HuH-7 (cell line): ENCODE results near the gene SAMD8.

Source experiments
- DNase-seq: peaks from one replicate; pipeline ENCODE4 v3.0.0; 2011; ENCODE audit warnings: low spot score

Gene SAMD8

DNA sequence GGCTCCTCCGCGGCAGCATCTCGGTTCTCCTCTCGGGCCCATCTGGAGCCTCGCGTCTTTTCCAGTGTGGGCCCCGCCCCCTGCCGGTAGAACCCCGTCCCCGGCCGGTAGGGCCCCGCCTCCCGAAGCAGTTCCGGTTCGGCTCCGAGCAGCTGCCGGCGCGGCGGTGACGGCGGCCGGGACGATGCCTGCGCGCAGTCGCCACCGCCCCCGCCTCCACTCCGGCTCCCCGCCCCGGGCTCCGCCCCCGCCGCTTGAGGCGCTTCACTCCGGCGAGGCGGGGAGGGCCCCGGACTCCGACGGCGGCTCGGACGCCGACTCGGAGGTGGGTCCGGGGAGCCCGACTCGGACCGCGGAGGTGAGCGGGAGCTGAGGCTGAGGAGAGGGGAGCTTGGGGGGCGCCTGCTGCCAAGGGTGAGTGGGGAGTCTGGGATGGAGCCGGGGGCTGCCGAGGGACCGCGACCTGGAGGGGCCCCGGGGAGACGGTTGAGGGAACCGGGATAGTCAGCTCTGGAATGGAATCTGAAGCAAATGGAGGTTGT lies at the start of gene SAMD8:
Gene SAMD8 (plus strand): TSS at position 292 of the 542 bp plus-strand sequence. CDS start 38,873 bp downstream, outside the sequence.
- no peak for DNase-seq

DNA sequence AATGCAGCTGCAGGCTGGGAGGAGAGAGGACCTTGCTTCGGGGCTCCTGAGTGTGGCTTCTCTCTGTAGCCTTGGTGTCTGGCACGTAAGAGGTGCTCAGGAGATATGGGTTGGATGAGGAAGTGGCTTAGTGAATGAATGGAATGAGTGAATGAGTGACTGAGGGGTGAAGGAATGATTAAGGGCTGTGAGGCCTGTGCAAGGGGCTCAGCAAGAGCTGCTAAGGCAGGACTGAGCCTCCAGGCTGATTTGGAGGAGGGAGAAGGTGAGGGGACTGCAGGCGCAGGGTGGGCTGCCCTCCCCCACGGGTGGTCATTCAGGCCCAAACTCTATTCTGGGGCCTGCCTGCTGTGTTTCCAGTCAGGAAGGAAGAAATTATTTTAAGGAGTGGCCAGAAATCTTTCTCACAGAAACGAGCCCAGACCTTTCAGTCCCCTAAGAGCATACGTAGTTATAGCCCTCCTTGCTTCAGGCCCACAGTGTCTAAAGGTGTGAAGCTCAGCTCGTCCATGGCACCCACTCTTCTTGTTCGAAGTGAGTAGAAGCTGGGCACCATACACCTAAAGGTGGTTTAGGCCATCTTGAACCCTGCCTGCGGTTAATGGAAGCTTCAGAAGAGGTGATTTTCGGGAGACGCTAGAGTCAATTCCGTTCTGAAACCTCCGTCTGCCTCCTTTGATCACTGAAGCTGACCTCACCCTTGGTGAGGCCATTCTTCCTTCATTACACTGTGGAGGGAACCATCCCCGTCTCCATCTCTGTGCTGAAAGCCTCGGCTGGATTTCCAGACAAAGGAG lies 49.5 kb upstream of the SAMD8 start:
- DNase-seq = no peak

DNA sequence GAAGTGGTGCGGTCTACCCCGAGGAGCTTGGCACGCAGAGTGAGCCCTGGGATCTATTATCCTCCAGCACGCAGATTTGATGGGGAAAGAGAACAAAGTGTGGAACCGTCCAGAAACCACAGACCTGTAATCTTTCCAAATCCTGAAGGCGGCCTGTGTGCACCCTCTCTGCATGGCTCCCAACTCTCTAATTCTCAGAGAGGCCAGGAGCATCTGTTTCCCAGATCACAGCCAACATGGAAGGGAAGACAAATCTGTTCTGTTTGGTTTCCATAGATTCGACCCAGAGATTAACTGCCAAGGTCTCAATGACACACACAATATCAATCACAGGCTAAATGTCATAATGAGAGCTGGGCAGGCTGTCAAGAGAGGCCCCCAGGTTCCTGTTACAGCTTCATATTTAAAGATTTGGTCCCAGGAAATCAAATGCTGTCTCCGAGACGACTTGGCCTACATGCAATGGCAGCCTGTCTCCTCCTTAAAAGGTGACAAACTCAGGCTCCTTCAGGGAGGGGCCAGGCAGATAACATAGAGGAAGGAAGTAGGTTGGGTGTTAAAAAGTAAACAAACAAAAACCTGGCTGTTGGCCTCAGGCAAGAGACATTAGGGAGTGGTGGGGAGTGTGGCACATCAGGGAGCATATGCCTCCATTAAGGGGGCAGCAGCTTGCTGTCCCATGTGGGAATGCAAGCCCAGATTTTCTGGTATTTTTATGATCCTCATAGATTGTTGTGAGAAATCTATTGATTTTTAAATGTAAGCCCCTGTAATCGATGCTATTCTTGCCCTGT lies 48.8 kb upstream of the SAMD8 start:
- DNase-seq = no peak

DNA sequence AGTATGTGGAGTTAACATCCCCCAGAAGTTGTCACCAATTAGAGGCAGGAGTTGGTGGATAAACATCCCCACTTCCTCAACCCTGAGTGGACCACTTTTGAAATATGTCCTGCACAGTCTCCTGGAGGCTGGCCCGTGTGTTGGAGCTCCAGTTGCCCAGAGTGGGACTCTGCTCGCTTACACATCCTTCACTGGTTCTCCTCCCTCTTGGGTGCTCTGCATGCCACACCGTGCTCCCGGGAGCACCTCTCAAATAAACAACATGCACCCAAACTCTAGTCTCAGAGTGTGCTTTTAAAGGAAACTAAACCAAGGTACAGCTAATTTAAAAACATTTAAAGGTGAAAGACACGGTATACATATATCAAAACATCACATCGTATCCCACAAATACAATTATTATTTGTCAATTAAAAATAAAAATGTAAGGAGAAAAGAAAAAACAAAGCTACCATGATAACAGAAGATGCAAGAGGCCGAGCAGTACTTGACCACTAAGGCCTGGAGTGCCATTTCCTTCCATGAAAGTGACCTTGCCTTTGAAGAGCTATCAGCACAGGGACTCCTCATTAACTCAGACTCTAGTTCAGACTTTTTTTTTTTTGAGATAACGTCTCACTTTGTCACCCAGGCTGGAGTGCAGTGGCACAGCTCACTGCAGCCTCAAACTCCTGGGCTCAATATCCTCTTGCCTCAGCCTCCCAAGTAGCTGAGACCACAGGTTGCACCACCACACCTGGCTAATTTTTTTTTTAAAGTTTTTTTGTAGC lies 47.8 kb upstream of the SAMD8 start:
- DNase-seq = no peak

DNA sequence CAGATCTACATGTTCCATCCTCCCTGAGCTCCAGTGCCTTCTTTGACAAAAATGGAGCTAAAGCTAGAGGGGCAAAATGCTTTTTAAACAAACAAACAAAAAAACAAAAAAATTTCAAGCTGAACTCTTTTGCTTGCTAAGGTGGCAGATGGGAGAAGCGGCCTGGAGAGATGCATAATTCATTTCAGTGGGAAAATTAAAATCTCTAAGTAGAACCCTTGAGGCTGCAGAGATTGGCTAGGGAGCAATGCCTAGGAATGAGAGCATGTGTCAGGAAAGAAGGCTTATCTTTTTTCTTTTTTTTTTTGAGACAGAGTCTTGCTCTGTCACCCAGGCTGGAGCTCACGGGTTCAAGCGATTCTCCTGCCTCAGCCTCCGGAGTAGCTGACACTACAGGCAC lies 46.4 kb upstream of the SAMD8 start:
- no peak for DNase-seq

DNA sequence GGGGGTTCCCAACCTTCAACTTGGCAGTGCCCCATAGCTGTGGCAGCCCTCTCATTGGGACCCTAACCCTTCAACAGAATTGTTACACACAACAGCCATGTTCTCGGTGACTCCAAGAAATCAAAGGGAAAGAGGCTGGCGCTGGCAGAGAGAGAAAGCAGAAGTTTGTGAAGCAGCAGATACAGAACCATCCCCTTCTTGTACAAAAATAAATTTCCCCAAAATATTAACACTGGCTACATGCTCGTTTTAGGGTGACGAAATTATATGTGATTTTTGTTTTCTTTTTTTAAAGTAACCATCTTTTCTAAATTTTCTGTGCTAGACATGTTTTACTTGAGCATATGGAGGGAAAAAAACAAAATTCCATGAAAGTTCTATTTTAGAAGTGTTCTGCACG lies 45.2 kb upstream of the SAMD8 start:
- no peak for DNase-seq

DNA sequence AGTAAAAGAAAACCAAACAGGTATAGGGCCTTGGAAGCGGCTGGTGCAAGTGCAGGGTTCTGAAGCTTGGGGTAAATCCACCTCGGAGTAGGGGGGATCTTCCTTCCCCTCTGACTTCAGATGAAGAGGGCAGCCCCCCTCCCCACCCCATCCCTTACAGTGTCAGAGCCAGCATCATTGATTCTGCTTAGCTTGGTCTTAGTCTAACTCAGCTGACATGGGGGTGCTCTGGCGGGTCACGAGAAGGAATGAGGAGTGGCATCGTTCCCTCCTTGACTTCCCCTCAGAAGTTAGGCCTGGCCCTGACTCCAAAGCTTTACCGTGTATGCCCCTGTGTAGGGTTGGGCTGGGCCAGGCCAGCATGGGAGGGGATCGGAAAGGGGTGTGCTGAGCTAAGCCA lies 44.2 kb upstream of the SAMD8 start:
- DNase-seq = no peak

DNA sequence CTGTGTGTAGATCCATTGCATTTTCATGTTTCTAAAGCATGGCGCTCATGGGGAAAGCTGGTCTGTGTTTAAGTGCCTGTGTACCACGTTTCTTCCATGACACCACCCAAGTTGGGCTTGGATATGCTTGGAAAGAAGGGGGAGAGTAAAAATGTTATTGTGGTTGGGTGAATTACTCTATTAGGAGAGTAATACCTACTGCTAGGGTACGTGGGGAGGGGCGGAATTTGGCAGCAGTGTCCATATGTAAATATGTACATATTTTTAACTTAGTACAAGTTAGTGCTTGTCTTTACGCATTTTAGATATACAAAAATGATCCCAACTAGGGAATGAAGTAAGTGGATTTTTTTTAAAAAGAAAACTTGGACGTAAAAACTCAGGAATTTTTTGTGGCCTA lies 42.9 kb upstream of the SAMD8 start:
- no peak for DNase-seq

DNA sequence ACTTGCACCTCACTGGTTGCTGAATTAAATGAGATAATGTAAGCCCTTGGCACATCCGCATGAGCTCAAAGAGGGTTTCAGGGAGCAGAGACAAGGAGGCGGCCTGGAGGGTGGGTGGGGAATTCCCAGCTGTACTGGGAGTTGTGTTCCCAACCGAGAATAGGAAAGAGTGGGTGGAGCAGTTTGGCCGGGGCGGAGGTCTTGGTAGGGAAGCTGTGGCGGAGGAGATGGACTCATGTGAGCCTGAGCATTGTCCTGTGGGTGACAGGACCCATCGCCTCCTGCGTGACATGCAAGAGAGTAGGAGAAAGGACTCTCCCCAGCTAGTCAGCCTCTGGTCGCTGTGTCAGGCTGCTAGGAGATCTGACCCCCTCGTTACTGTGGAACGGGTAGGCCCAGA lies 41.0 kb upstream of the SAMD8 start:
- DNase-seq = no peak

DNA sequence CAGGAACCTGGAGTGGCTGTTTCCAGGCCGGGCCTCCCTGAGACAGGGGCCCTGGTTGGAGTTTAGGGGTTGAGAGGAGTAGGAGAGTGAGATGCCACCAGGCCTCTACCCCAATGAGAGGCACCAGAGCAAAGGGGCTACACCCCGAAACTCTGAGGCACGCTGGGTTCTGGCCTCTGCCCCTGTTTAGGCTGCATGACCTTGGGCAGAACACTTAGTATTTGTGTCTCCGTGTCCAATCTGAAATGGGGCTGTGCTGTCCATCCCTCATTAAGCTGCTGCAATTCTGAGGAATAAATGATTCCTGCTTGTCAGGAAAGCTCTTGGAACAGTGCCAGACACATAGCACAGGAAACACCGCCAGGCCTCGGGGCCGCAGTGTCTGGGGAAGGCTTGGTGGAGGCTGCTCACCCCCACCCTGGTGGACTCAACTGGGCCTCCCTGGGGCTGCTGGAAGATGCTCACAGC lies 40.5 kb upstream of the SAMD8 start:
- no peak for DNase-seq

DNA sequence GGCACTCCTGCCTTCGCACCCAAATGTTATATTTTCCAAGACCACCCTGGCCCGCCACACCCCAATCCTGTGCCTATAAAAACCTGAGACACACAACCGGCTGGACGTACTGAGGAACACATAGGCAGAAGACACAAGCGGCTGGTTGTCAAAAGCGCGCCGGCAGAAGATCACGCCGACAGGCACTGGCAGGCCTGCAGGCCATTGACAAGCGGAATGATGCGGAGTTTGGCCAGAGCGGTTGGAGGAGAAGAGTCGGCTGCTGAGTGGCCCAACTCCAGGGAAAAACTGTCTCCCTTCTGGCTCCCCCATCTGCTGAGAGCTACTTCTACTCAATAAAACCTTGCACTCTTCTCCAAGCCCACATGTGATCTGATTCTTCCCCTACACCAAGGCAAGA lies 39.7 kb upstream of the SAMD8 start:
- no peak for DNase-seq

DNA sequence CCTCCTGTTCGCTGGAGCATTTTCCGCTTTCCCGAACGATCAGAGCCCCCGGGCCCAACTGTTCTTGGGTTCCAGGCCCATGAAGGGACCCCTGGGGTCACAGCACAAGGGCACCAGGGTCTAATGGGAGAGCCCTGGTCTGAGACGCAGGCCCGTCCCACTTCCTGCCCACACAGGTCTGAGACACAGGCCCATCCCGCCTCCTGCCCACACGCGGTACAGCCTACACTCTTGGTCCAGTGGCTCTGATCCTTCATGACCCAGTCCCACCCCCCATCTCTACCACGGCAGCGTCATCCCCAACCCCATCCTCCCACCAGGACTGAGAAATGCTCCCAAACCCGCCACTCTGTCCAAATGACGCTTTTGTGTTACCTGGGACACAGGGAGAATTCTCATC lies 38.7 kb upstream of the SAMD8 start:
- DNase-seq = no peak

DNA sequence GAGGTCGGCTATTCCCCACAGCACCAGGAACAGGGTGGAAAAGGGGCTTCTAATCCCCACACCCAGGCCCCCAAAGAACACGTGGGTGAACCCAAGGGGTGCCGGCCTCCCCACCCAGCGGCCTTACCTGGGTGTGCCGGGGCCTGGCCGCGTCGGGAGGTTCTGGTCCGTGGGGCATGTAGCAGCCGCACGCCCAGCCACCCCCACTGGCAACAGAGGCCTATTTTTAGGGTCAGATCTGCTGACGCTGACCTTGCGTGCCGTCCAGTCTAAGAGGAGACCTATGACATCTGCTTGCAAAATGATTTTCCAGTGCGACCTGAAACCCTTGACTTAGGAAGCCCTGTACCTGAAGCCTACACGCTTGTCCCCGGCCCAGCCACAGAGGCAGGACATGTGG lies 38.0 kb upstream of the SAMD8 start:
- no peak for DNase-seq

DNA sequence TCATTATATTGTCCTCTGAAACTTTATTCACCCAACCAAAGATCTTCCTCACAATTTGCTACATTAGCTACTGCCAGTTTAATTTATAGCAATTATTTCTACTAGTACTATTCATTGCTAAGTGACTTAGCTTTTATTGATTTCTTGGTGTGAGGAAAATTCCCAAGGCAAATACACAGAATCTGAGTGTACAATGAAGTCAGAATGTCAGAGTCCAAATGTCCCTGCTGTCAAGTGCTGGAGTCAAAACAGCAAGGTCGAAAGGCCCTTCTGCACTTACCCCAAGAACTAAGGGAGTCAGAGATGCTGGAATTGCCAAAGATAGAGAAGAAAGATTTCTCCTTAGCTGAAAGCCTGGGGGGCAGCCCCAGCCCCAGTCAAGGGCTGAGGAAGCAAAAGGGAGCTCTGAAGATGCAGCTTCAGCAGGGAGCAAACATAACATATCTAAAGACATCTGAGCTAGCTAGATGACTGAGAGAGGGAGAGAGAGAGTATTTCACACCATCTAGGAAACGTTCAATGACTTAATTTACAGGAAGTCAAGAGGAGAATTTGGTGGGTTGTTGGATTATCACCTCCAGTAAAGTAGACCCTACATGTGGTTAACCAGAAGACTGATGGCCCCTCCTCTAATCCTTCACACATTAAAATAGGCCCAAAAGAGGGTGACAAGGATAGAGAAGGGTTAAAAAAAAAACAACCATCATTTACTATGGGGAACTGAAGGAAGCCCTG lies 36.6 kb upstream of the SAMD8 start:
- DNase-seq = no peak

DNA sequence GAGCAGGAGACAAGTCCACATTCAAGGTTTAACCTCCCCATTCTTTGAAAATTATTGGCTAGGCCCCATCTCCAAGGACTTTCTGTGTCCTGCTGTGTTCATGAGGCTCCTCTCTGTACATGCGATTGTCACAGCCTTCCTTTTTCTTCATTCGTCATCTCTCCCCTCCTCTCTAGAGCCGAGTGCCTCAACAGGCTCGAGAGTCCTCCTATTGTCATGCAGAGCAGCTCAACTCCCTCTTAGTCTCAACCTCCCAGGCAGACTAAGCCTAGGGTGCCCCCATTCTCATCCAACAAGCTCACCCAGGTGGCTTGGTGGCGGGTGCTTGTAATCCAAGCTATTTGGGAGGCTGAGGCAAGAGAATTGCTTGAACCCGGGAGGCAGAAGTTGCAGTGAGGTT lies 35.1 kb upstream of the SAMD8 start:
- no peak for DNase-seq

DNA sequence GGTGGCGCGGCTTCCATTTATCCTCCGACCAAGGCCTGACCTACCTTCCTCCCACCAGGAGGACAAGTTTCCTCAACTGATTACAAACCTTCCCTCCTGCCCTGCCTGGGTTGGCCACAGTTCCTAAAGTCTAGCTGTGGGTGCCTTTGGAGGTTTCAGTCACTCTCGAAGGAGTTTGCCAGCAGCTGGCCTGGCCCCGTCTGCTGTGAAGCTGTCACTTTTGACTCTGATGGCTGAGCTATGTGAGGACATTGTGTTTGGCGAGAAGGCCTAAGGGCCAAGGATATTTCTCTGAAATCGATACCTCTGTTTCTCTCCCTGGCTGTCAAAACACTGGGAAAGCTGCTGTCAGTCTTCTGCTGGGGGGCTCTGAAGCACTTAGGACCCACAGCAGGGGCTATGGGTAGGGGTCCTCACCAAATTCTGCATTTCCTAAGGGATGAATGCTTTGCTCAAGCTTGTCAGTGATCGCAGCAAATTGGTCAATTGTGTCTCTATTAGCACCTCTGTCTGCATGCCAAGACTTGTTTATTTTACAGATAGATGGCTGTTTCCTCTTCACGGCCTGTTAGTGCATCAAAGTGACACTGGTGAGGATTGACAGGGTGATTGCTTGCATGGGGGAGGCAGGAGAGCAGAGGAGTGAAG lies 31.9 kb upstream of the SAMD8 start:
- DNase-seq = no peak

DNA sequence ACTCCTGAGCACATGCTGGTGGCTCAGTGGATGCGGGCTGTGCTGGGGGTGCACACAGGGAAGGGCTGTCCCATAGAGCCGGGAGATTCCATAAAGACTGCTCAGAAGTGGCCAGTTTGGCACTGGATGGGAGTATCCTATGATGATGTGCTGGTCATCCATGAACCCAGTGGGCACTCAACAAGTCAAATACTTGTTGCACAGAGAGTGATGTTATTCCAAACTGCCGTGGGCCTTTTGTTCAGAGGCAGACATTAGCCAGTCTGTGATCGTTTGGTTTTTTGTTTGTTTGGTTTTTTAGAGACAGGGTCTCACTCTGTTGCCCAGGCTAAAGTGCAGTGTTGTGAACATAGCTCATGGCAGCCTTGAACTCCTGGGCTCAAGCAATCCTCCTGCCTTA lies 30.9 kb upstream of the SAMD8 start:
- DNase-seq = no peak

DNA sequence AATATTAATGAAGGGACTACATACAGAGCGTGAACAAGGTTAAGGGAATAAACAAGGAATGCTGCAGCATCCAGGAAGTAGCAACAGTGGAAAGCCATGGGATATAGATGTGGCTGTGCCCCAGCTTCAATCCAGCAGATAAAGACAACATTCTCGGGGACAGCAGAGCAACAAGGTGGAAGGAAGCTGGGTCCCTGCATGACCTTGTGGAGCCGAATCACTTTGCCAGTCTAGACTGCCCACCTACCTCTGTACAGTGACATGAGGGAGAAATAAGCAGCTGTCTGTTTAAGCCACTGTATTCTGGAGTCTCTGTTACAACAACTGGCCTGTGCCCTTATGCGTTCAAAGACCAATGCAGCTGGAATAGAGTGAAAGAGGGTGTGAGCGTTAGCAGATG lies 30.1 kb upstream of the SAMD8 start:
- no peak for DNase-seq

DNA sequence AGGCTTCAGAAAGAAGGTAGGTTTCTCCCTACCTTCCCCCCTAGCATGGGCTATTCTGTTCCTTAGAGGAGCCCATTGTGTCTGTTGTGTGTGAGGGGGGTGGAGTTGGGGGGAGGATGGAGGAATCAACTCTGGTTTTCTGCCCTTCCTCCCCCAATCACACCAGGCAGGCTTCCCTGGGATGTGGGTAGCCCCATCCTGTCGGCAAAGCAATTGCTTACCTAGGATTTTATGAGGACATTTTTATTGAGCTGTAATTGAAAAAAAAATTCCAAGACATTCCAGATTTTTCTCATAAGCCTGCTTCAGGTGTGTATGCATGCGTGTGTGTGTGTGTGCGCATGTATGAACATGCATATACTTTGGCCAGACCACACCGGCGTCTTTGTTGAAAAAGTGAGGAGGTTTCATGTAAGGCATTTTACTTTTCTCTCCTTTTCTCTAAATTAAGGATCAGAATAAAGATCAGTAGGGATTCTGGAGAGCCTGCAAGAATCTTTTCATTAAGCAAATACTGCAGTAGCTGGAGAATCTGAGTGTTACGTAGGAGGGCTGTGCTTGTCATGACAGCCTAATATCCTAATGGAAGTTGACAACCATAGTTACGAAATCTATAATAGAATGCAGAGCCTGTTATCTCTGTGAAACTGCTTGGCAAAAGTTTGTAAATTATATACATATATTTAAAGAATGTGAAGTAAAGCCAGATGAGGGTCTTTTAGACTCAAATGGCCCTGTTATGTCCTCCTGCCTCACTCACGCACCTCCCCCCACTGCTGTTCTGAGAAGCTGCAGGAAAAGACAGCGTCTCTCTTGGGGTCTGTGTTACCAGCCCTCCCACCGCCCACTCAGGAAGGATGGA lies 27.3 kb upstream of the SAMD8 start:
- no peak for DNase-seq

DNA sequence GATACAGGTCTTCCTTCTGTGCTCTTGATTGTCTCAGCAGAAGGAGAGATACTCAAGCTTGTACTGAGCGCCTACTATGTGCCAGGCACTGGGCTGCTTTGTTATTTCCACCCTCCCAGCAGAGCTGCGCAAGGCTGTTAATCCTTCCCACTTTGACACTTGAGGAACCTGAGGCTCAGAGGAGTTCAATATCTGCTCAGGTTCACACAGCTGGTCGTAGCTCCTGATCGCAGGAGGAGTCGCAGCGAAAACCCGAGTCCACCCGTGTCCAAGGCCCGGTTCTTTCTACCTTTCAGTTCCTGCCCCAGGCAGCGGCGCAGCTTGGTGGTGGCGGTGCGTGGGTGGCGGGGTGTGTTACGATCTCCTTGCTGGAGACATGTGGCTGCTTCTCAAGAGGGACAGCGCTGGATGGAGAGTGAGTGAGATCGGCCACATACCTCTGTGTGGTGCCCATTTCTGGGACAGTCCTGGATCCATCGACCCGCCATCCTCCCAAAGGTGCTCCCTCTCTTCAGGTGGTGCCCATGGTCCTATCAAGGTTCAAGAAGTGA lies 26.5 kb upstream of the SAMD8 start:
- no peak for DNase-seq
